Stimulated activated CD8-positive, alpha-beta memory T cell treated with anti-CD3 and anti-CD28 coated beads, Interleukin-2, amount 100 ng/mL, for 48 hours (primary cell): ENCODE results near the gene BCL2.

Experiments
- DNase-seq, 2 donors: peaks; one replicate each; pipeline ENCODE4 v3.0.0-alpha.2; 2020; ENCODE audit warnings: low read depth in 2 of 2

Gene BCL2

GRCh38 chr18:63326011-63326410 is 6.4 kb upstream of the BCL2 start:
- DNase-seq = no peak

GRCh38 chr18:63325086-63325686 is 5.6 kb upstream of the BCL2 start:
- DNase-seq = no peak

GRCh38 chr18:63322908-63323634 is 3.5 kb upstream of the BCL2 start:
- DNase-seq = no peak

GRCh38 chr18:63322206-63322605 is 2.6 kb upstream of the BCL2 start:
- no peak for DNase-seq

- no peak for DNase-seq
Observed at GRCh38 chr18:63321291-63321690, 1.7 kb upstream of the BCL2 start.

- DNase-seq = no peak
Observed at GRCh38 chr18:63320975-63321265, 1.4 kb upstream of the BCL2 start.

GRCh38 chr18:63320123-63320974 is 780 bp upstream of the BCL2 start:
- DNase-seq = peak; percentile 66 to 69

- no peak for DNase-seq
Observed at GRCh38 chr18:63318889-63319382, 633 bp downstream of the BCL2 start.

GRCh38 chr18:63317982-63318888 is 1.3 kb downstream of the BCL2 start:
- DNase-seq = peak; percentile 69 to 78

GRCh38 chr18:63317556-63317946 is 2.0 kb downstream of the BCL2 start:
- no peak for DNase-seq

- DNase-seq = no peak
Observed at GRCh38 chr18:63316612-63317555, 2.7 kb downstream of the BCL2 start.

GRCh38 chr18:63315876-63316275 is 3.7 kb downstream of the BCL2 start:
- DNase-seq = no peak

GRCh38 chr18:63315131-63315662 is 4.4 kb downstream of the BCL2 start:
- no peak for DNase-seq

GRCh38 chr18:63314062-63314790 is 5.3 kb downstream of the BCL2 start:
- no peak for DNase-seq

- no peak for DNase-seq
Observed at GRCh38 chr18:63313396-63313917, 6.1 kb downstream of the BCL2 start.

GRCh38 chr18:63312737-63313395 is 6.7 kb downstream of the BCL2 start:
- no peak for DNase-seq

- no peak for DNase-seq
Observed at GRCh38 chr18:63312019-63312409, 7.6 kb downstream of the BCL2 start.

GRCh38 chr18:63311118-63312018 is 8.2 kb downstream of the BCL2 start:
- DNase-seq = no peak
